ENCODE data around the gene CD74.

CD74 gene

GRCh38 chr5:150413176-150413901 lies 629 bp upstream of the CD74 start:
- Mint-ChIP-seq H3K9me3 (no peaks in the 10 kb centered on the region), H3K36me3 (ENCODE audit: low read depth) (no peaks in the 10 kb centered on the region), H3K27me3 (ENCODE audit: low read depth) (no peaks in the 10 kb centered on the region), H3K4me3 (peak overlapping the region; percentile 85 to 90 (median 86)), H3K4me1 (peaks cover 19% of the 10 kb centered on the region), H3K27ac (peak overlapping the region; percentile 81 to 95 (median 89))
- TF ChIP-seq, protein P1, sequence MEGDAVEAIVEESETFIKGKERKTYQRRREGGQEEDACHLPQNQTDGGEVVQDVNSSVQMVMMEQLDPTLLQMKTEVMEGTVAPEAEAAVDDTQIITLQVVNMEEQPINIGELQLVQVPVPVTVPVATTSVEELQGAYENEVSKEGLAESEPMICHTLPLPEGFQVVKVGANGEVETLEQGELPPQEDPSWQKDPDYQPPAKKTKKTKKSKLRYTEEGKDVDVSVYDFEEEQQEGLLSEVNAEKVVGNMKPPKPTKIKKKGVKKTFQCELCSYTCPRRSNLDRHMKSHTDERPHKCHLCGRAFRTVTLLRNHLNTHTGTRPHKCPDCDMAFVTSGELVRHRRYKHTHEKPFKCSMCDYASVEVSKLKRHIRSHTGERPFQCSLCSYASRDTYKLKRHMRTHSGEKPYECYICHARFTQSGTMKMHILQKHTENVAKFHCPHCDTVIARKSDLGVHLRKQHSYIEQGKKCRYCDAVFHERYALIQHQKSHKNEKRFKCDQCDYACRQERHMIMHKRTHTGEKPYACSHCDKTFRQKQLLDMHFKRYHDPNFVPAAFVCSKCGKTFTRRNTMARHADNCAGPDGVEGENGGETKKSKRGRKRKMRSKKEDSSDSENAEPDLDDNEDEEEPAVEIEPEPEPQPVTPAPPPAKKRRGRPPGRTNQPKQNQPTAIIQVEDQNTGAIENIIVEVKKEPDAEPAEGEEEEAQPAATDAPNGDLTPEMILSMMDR (IDR thresholded peaks at IDR 0.05; ENCODE audit: unreplicated experiment in 3 of 3), result no peak

DNA sequence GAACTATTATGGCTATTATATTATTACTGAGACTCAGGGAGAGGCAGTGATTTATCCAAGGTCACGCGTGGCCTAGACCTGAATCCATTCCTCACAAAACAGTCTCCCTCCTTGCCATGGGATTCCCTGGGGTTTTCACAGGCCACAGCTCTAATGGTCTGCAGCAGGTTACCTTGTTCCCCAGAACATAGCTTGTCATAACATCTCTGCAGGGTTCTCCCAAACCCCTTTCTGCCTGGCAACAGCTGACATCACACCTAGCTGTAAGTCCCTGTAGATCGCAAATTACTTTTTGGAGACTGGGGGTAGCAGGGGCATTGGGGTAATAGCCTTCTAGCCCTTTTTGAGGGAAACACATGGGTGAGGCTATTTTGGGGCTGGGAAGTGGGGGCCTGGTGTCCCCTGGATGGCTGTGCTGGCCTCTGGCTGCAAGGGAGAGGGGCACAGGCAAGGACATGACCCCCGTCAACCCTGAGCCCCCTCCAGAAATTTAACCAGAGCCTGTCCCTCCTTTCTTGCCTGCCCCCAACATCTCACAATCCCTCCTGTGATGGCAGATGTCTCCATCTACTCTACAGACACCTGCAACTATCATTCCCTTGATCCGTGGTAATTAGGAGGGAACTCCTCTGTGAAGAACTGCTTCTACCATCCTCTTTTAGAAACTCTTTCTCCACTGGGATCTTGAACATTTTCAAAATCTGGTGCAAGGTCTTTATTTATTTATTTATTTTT lies 1.3 kb downstream of the CD74 start:
- Mint-ChIP-seq H3K4me1 (peaks cover 19% of the 10 kb centered on the region), H3K27me3 (ENCODE audit: low read depth) (no peaks in the 10 kb centered on the region), H3K27ac (no peak overlapping the region), H3K36me3 (ENCODE audit: low read depth) (no peaks in the 10 kb centered on the region), H3K9me3 (no peaks in the 10 kb centered on the region), H3K4me3 (peak overlapping the region in 1 of 3 experiments; percentile 26)
- TF ChIP-seq, protein P1 (IDR thresholded peaks at IDR 0.05; ENCODE audit: unreplicated experiment in 3 of 3), result no peak

GRCh38 chr5:150410524-150411244 lies 2.0 kb downstream of the CD74 start:
- Mint-ChIP-seq H3K27me3 (ENCODE audit: low read depth) (no peaks in the 10 kb centered on the region), H3K4me1 (peaks cover 19% of the 10 kb centered on the region), H3K27ac (peak overlapping the region; percentile 28 to 63 (median 53)), H3K4me3 (peak overlapping the region; percentile 25 to 38 (median 30)), H3K9me3 (no peaks in the 10 kb centered on the region), H3K36me3 (ENCODE audit: low read depth) (no peaks in the 10 kb centered on the region)
- TF ChIP-seq, protein P1 (IDR thresholded peaks at IDR 0.05; ENCODE audit: unreplicated experiment in 3 of 3), result no peak

- no peaks in the 10 kb centered on the region for H3K27me3 Mint-ChIP-seq (ENCODE audit: low read depth)
- TF ChIP-seq, protein P1 (IDR thresholded peaks at IDR 0.05; ENCODE audit: unreplicated experiment in 3 of 3), result no peak
- no peaks in the 10 kb centered on the region for H3K36me3 Mint-ChIP-seq (ENCODE audit: low read depth)
- H3K4me3 Mint-ChIP-seq, result peak overlapping the region in 1 of 3 experiments; percentile 11
- peaks cover 19% of the 10 kb centered on the region for H3K4me1 Mint-ChIP-seq
- no peaks in the 10 kb centered on the region for H3K9me3 Mint-ChIP-seq
- H3K27ac Mint-ChIP-seq, result peak overlapping the region; percentile 28 to 63 (median 53)
Observed at GRCh38 chr5:150409638-150410523, 2.8 kb downstream of the CD74 start.

DNA sequence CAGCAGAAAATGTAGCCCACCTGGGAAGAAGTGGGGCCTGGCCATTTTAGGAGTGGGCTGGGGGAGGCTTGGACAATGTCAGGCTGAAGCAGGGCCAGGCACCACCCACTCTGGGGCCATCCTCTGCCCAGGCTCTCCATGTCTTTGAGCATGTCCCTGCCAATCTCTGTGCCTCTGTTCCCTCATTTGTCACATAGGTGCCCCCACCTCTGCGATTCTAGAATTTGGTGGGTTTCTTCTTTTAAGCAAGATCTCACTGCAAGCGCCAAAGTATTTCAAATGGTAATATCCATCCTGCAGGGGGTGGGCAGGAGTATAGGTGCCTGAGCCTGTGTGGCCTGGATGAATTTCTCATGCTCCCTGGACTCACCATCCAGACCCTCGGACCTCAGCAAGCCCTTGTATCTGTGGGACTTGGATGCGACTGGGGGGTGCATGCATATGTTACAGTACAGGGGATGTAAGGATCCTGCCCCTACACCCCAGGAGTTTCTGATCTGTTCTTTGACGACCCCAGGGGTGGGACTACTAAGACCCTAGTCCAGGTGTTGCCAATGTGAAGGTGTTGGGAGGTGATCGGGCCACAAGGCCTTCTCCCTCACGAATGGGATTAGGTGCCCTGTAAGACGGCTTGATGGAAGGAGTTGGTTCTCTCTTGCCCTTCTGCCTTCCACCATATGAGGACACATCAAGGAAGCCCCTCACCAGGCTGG lies 4.3 kb downstream of the CD74 start:
- Mint-ChIP-seq H3K4me1 (peaks cover 19% of the 10 kb centered on the region), H3K27ac (no peak overlapping the region), H3K9me3 (no peaks in the 10 kb centered on the region), H3K27me3 (ENCODE audit: low read depth) (no peaks in the 10 kb centered on the region), H3K36me3 (ENCODE audit: low read depth) (no peaks in the 10 kb centered on the region), H3K4me3 (no peak overlapping the region)
- TF ChIP-seq, protein P1 (IDR thresholded peaks at IDR 0.05; ENCODE audit: unreplicated experiment in 3 of 3), result no peak
